ENCODE data around the gene ACSM6.

DNA sequence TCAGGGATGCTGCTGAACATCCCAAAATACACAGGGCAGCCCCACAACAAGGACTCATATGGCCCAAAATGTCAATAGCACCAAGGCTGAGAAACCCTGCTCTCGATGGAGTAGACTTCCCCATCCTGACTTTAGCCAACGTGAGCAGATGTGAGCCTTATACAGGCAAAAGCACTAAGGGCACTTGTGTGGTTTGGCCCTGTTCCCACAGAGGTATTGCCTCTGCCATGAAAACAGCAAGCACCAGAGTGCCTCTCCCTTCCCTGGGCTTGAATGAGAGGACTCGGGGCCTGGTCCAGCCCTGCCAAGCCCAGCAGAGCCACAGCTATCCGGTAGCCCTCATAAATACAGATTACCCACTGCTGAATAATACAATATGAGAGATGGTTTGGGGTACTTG is 47.5 kb downstream of the ACSM6 start:
- TF ChIP-seq, protein P1, sequence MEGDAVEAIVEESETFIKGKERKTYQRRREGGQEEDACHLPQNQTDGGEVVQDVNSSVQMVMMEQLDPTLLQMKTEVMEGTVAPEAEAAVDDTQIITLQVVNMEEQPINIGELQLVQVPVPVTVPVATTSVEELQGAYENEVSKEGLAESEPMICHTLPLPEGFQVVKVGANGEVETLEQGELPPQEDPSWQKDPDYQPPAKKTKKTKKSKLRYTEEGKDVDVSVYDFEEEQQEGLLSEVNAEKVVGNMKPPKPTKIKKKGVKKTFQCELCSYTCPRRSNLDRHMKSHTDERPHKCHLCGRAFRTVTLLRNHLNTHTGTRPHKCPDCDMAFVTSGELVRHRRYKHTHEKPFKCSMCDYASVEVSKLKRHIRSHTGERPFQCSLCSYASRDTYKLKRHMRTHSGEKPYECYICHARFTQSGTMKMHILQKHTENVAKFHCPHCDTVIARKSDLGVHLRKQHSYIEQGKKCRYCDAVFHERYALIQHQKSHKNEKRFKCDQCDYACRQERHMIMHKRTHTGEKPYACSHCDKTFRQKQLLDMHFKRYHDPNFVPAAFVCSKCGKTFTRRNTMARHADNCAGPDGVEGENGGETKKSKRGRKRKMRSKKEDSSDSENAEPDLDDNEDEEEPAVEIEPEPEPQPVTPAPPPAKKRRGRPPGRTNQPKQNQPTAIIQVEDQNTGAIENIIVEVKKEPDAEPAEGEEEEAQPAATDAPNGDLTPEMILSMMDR (IDR thresholded peaks at IDR 0.05) = no peak
- TF ChIP-seq POLR2A (IDR thresholded peaks at IDR 0.05) = no peak
